Measurements from ENCODE around the gene DDX27. TPM values are rescaled to one million over a fixed set of nuclear protein-coding genes. Genes with fewer than 3 reads are reported as not detected.

Gene DDX27
- total and polyA plus RNA-seq, 2 of the 13 experiments (the other 11 are each of a cell fraction or from before 2014, with no cell fraction given), result 42.6 to 72.8 TPM

DNA sequence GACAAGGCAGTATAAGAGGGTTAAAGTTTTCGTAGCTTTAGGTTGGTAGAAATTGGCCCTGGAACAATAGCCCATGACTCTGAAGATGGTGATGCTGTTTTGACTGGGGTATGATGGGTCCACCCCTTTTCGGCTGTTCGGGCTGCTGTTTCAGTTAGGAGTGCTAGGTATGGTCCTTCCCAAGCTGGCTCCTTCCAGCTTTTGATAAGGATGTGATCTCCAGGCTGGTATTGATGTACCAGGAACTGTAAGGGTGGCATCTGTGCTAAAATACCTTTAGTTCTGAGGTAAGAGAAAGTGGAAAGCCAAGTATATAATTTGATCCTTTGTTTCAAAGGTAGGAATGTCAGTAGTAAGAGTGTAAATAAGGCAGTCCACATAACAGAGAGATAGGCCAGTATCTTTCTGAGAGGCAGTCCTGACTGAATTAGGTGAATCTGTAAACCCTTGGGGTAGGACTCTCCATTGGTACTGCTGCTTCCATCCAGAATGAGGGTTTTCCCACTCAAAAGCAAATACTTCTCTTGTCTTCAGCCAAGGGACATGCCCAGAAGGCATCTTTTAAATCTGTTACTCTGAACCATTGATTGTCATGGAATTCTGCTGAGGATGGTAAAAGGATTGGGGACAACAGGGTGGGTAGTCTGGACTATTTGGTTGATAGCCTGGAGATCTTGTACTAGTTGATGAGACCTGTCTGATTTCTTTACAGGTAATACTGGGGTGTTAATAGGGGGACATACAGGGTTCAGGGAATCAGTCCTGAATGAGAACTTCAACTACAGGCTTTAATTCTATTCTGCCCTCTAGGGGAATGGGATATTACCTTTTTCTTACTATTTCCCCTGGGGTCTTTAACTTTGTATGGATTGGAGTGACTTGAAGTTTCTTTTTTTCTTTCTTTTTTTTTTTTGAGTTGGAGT is 64.7 kb downstream of the DDX27 start (continued):
- 0 out of 2 replicates have a peak, but pooled peaks have one; percentile 36 for TF ChIP-seq ZBTB21 (CRISPR knock-in tag; IDR thresholded peaks at IDR 0.05)
- TF ChIP-seq, protein P1, sequence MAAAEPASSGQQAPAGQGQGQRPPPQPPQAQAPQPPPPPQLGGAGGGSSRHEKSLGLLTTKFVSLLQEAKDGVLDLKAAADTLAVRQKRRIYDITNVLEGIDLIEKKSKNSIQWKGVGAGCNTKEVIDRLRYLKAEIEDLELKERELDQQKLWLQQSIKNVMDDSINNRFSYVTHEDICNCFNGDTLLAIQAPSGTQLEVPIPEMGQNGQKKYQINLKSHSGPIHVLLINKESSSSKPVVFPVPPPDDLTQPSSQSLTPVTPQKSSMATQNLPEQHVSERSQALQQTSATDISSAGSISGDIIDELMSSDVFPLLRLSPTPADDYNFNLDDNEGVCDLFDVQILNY (CRISPR knock-in tag; conservative IDR thresholded peaks at IDR 0.05), result no peak
- TF ChIP-seq NR2F6 (IDR thresholded peaks at IDR 0.05), result no peak
- no peak for TF ChIP-seq NR2F6 (CRISPR knock-in tag; IDR thresholded peaks at IDR 0.05)
- TF ChIP-seq FOXO1 (CRISPR knock-in tag; IDR thresholded peaks at IDR 0.05), result no peak
- TF ChIP-seq, protein P2, sequence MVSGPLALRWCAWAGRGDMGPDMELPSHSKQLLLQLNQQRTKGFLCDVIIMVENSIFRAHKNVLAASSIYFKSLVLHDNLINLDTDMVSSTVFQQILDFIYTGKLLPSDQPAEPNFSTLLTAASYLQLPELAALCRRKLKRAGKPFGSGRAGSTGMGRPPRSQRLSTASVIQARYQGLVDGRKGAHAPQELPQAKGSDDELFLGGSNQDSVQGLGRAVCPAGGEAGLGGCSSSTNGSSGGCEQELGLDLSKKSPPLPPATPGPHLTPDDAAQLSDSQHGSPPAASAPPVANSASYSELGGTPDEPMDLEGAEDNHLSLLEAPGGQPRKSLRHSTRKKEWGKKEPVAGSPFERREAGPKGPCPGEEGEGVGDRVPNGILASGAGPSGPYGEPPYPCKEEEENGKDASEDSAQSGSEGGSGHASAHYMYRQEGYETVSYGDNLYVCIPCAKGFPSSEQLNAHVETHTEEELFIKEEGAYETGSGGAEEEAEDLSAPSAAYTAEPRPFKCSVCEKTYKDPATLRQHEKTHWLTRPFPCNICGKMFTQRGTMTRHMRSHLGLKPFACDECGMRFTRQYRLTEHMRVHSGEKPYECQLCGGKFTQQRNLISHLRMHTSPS (CRISPR knock-in tag; IDR thresholded peaks at IDR 0.05; ENCODE audit: low read depth), result no peak
- no peak for TF ChIP-seq NFRKB (IDR thresholded peaks at IDR 0.05)
- no peak for TF ChIP-seq SIN3B (IDR thresholded peaks at IDR 0.05; ENCODE audit: low read length)
- no peak for TF ChIP-seq ZNF709 (CRISPR knock-in tag; IDR thresholded peaks at IDR 0.05)
- TF ChIP-seq, protein P3, sequence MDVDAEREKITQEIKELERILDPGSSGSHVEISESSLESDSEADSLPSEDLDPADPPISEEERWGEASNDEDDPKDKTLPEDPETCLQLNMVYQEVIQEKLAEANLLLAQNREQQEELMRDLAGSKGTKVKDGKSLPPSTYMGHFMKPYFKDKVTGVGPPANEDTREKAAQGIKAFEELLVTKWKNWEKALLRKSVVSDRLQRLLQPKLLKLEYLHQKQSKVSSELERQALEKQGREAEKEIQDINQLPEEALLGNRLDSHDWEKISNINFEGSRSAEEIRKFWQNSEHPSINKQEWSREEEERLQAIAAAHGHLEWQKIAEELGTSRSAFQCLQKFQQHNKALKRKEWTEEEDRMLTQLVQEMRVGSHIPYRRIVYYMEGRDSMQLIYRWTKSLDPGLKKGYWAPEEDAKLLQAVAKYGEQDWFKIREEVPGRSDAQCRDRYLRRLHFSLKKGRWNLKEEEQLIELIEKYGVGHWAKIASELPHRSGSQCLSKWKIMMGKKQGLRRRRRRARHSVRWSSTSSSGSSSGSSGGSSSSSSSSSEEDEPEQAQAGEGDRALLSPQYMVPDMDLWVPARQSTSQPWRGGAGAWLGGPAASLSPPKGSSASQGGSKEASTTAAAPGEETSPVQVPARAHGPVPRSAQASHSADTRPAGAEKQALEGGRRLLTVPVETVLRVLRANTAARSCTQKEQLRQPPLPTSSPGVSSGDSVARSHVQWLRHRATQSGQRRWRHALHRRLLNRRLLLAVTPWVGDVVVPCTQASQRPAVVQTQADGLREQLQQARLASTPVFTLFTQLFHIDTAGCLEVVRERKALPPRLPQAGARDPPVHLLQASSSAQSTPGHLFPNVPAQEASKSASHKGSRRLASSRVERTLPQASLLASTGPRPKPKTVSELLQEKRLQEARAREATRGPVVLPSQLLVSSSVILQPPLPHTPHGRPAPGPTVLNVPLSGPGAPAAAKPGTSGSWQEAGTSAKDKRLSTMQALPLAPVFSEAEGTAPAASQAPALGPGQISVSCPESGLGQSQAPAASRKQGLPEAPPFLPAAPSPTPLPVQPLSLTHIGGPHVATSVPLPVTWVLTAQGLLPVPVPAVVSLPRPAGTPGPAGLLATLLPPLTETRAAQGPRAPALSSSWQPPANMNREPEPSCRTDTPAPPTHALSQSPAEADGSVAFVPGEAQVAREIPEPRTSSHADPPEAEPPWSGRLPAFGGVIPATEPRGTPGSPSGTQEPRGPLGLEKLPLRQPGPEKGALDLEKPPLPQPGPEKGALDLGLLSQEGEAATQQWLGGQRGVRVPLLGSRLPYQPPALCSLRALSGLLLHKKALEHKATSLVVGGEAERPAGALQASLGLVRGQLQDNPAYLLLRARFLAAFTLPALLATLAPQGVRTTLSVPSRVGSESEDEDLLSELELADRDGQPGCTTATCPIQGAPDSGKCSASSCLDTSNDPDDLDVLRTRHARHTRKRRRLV (CRISPR knock-in tag; IDR thresholded peaks at IDR 0.05), result no peak
- no peak for TF ChIP-seq ZFP37 (CRISPR knock-in tag; IDR thresholded peaks at IDR 0.05; ENCODE audit: borderline replicate concordance)
- no peak for TF ChIP-seq HNRNPLL (IDR thresholded peaks at IDR 0.05; ENCODE audit: low read depth, low read length, poor library complexity, severe bottlenecking)
- TF ChIP-seq POLR2G (IDR thresholded peaks at IDR 0.05; ENCODE audit: low read depth, low read length), result peak; percentile 89
- TF ChIP-seq NCOA2 (CRISPR knock-in tag; IDR thresholded peaks at IDR 0.05), result no peak
- no peak for TF ChIP-seq SUZ12 (IDR thresholded peaks at IDR 0.05; ENCODE audit: low read depth, low read length)
- TF ChIP-seq THAP11 (CRISPR knock-in tag; IDR thresholded peaks at IDR 0.05), result no peak; the same call in 1 of the 2 replicates
- TF ChIP-seq ZNF567 (CRISPR knock-in tag; IDR thresholded peaks at IDR 0.05; ENCODE audit: borderline replicate concordance), result 0 out of 2 replicates have a peak, but pooled peaks have one; percentile 56
- no peak for TF ChIP-seq ZNF839 (CRISPR knock-in tag; IDR thresholded peaks at IDR 0.05; ENCODE audit: borderline replicate concordance)
- TF ChIP-seq, protein P4, sequence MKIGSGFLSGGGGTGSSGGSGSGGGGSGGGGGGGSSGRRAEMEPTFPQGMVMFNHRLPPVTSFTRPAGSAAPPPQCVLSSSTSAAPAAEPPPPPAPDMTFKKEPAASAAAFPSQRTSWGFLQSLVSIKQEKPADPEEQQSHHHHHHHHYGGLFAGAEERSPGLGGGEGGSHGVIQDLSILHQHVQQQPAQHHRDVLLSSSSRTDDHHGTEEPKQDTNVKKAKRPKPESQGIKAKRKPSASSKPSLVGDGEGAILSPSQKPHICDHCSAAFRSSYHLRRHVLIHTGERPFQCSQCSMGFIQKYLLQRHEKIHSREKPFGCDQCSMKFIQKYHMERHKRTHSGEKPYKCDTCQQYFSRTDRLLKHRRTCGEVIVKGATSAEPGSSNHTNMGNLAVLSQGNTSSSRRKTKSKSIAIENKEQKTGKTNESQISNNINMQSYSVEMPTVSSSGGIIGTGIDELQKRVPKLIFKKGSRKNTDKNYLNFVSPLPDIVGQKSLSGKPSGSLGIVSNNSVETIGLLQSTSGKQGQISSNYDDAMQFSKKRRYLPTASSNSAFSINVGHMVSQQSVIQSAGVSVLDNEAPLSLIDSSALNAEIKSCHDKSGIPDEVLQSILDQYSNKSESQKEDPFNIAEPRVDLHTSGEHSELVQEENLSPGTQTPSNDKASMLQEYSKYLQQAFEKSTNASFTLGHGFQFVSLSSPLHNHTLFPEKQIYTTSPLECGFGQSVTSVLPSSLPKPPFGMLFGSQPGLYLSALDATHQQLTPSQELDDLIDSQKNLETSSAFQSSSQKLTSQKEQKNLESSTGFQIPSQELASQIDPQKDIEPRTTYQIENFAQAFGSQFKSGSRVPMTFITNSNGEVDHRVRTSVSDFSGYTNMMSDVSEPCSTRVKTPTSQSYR (CRISPR knock-in tag; IDR thresholded peaks at IDR 0.05; ENCODE audit: borderline replicate concordance), result no peak
- TF ChIP-seq PHF5A (CRISPR knock-in tag; IDR thresholded peaks at IDR 0.05; ENCODE audit: low read depth, unreplicated experiment), result peak; percentile 23
